HepG2 (cell line): Measurements from ENCODE around the gene PCYOX1L. TPM values are rescaled to one million over a fixed set of nuclear protein-coding genes. Genes with fewer than 3 reads are reported as not detected.

ENCODE experiments used
- ATAC-seq: fragments of 200-7000 bp; cut with Tn5 transposase; 3 replicates; pipeline ENCODE4 v1.9.1; 2020; ENCODE audit warnings: mild to moderate bottlenecking, moderate library complexity
- BruUV-seq: library from RNA; stranded (reverse); fragments of 400-500 nt; replicated peaks from 2 replicates; lab custom pipeline; 2021; lab: Mats Ljungman, UMichigan
- CTCF ChIA-PET: fragments of 300-600 bp; formaldehyde crosslinking; extraction: SDS; loops from one replicate; lab custom pipeline; 2021; ENCODE audit warnings: low total read pairs, inconsistent platforms, low intra/inter-chr PET ratio; lab: Yijun Ruan, JAX
- POLR2A ChIA-PET: fragments of 350-600 bp; sonication (Branson Sonifier 250); formaldehyde crosslinking; loops from one replicate; lab custom pipeline; 2020; ENCODE audit warnings: antibody characterized with exemption, inconsistent platforms; lab: Yijun Ruan, JAX
- DNase-seq: peaks from one replicate; pipeline ENCODE4 v3.0.0-alpha.2; 2015; ENCODE audit warnings: low spot score
- FAIRE-seq: peaks from 3 replicates; lab custom pipeline; 2011; peaks lifted over from hg19 to GRCh38; lab: Jason Lieb, UNC
- H2AFZ ChIP-seq: one replicate; pipeline ENCODE4 v1.6.1; 2011; ENCODE audit warnings: low read length, inconsistent platforms
- H3K27ac ChIP-seq: fragments of 300-600 bp; 3 replicates; pipeline ENCODE4 v1.8.0; 2011; ENCODE audit warnings: mixed run types, mild to moderate bottlenecking, mixed read lengths, low read length, inconsistent platforms; ENCODE audit not compliant: insufficient read depth; ENCODE audit errors: extremely low read length
- H3K27me3 ChIP-seq, 2 experiments: fragments of 200-600 bp in 1 of 2; 2 replicates in 1 of 2; 3 replicates in 1 of 2; pipeline versions ENCODE4 v1.6.0 to v1.8.0; 2011; ENCODE audit warnings: low read length in 2 of 2, mild to moderate bottlenecking in 2 of 2, moderate library complexity in 2 of 2, inconsistent platforms in 1 of 2; ENCODE audit not compliant: insufficient read depth in 2 of 2, control insufficient read depth in 1 of 2
- H3K36me3 ChIP-seq, 2 experiments: fragments of 200-600 bp in 1 of 2; replicated peaks in 1 of 2; 2 replicates in 1 of 2; 3 replicates in 1 of 2; pipeline versions ENCODE4 v1.5.1 to v1.8.0; 2011; ENCODE audit warnings: low read length in 2 of 2, inconsistent platforms in 1 of 2; ENCODE audit not compliant: insufficient read depth in 2 of 2, control insufficient read depth in 1 of 2
- H3K4me1 ChIP-seq: 2 replicates; pipeline ENCODE4 v1.5.1; 2012; ENCODE audit warnings: low read length, inconsistent platforms; ENCODE audit not compliant: insufficient read depth
- H3K4me2 ChIP-seq: 2 replicates; pipeline ENCODE4 v1.6.0; 2011; ENCODE audit warnings: low read depth, low read length, inconsistent platforms
- H3K4me3 ChIP-seq, 3 experiments: fragments of 200-600 bp in 1 of 3; sonication (generic), shearing (Covaris generic) in 1 of 3; replicated peaks in 1 of 3; 2 replicates each; pipeline ENCODE4 v1.5.1; 2011 to 2016; ENCODE audit warnings: low read length in 3 of 3, inconsistent platforms in 2 of 3, low read depth in 2 of 3, mild to moderate bottlenecking in 2 of 3, control low read depth in 1 of 3, mixed read lengths in 1 of 3; ENCODE audit not compliant: insufficient read depth in 1 of 3
- H3K79me2 ChIP-seq: one replicate; pipeline ENCODE4 v1.6.1; 2011; ENCODE audit warnings: low read length, inconsistent platforms; ENCODE audit not compliant: insufficient read depth
- H3K9ac ChIP-seq: 2 replicates; pipeline ENCODE4 v1.6.0; 2011; ENCODE audit warnings: mild to moderate bottlenecking, low read depth, low read length, inconsistent platforms; ENCODE audit not compliant: insufficient read depth
- H3K9me3 ChIP-seq: 2 replicates; pipeline ENCODE4 v1.5.1; 2012; ENCODE audit warnings: mild to moderate bottlenecking, low read length
- H4K20me1 ChIP-seq: 2 replicates; pipeline ENCODE4 v1.6.0; 2011; ENCODE audit warnings: inconsistent platforms, mild to moderate bottlenecking, low read length, moderate library complexity; ENCODE audit not compliant: insufficient read depth
- GABPB1 ChIP-seq: IDR thresholded peaks from 2 replicates; pipeline ENCODE4 v1.6.1; 2016; ENCODE audit warnings: mild to moderate bottlenecking, missing genetic modification reagents, moderate library complexity, missing compliant biosample characterization
- HNRNPL ChIP-seq: fragments of 200-400 bp; formaldehyde crosslinking; IDR thresholded peaks from 2 replicates; pipeline ENCODE4 v1.6.1; 2017; ENCODE audit warnings: mild to moderate bottlenecking, low read depth, low read length
- MTA1 ChIP-seq: sonication (generic); formaldehyde crosslinking; IDR thresholded peaks from 2 replicates; pipeline ENCODE4 v1.4.0; 2020; ENCODE audit warnings: missing genetic modification reagents, mild to moderate bottlenecking, borderline replicate concordance
- PITX1 ChIP-seq: sonication (generic); formaldehyde crosslinking; IDR thresholded peaks from 2 replicates; pipeline ENCODE4 v1.5.1; 2020; ENCODE audit warnings: mild to moderate bottlenecking, missing genetic modification reagents
- SALL1 ChIP-seq: sonication (generic); formaldehyde crosslinking; IDR thresholded peaks from 2 replicates; pipeline ENCODE4 v1.8.0; 2022; ENCODE audit warnings: mild to moderate bottlenecking, missing genetic modification reagents
- U2AF2 ChIP-seq: fragments of 200-400 bp; formaldehyde crosslinking; IDR thresholded peaks from 2 replicates; pipeline ENCODE4 v1.6.1; 2017; ENCODE audit warnings: low read depth, mild to moderate bottlenecking, low read length
- ZBTB38 ChIP-seq: sonication (generic); formaldehyde crosslinking; IDR thresholded peaks from 2 replicates; pipeline ENCODE4 v1.5.1; 2020; ENCODE audit warnings: mild to moderate bottlenecking, missing genetic modification reagents
- ZFX ChIP-seq: sonication (generic); formaldehyde crosslinking; IDR thresholded peaks from 2 replicates; pipeline ENCODE4 v1.4.0; 2020; ENCODE audit warnings: mild to moderate bottlenecking, low read depth, missing genetic modification reagents, moderate library complexity
- ZNF230 ChIP-seq: sonication (generic); formaldehyde crosslinking; IDR thresholded peaks from 2 replicates; pipeline ENCODE4 v1.4.0; 2020; ENCODE audit warnings: mild to moderate bottlenecking, missing genetic modification reagents
- ZNF292 ChIP-seq: sonication (generic); formaldehyde crosslinking; IDR thresholded peaks from 2 replicates; pipeline ENCODE4 v1.8.1; 2022; ENCODE audit warnings: mild to moderate bottlenecking, low read depth, missing genetic modification reagents, borderline replicate concordance
- ZNF589 ChIP-seq: sonication (generic); formaldehyde crosslinking; conservative IDR thresholded peaks from 2 replicates; pipeline ENCODE4 v1.8.0; 2022; ENCODE audit warnings: mild to moderate bottlenecking, moderate library complexity, missing genetic modification reagents
- ZNF776 ChIP-seq: sonication (generic); formaldehyde crosslinking; IDR thresholded peaks from 2 replicates; pipeline ENCODE4 v1.4.0; 2020; ENCODE audit warnings: mild to moderate bottlenecking, missing genetic modification reagents
- WGBS: methylation state at CpG from one replicate; pipeline ENCODE4 v1.1.6; 2017; ENCODE audit warnings: low lambda C conversion rate; 5-methylcytosine and 5-hydroxymethylcytosine counted together
- in situ Hi-C: cut with HindIII; loops from 2 replicates; pipeline ENCODE4 v1.10.0; 2017; ENCODE audit warnings: low pct_unique_long_range_greater_than_20kb; ENCODE audit not compliant: extremely low pct_ligation_motif_present
- intact Hi-C: fragments of 100-400 bp; cut with micrococcal nuclease; formaldehyde crosslinking; loops from one replicate; pipeline ENCODE4 v1.10.0; 2022; ENCODE audit not compliant: unreplicated experiment
- polyA plus RNA-seq, 8 experiments: library from polyadenylated mRNA; depleted of rRNA in 3 of 8; stranded (reverse) in 7 of 8; unstranded in 1 of 8; fragments of >200 nt; fragmentation: Illumina TruSeq in 4 of 8; extraction: Trizol in 4 of 8; gene quantifications; 2 replicates each; pipeline versions ENCODE4 v1.2.1 to v1.2.3, GENCODE V29; 2011 to 2016; ENCODE audit warnings: low read depth in 4 of 8, missing spikeins in 1 of 8, mixed read lengths in 1 of 8; ENCODE audit not compliant: insufficient read depth in 1 of 8
- total RNA-seq, 5 experiments: library from RNA; depleted of rRNA; stranded (reverse); fragments of >200 nt; fragmentation: Illumina TruSeq; extraction: Trizol; gene quantifications; 2 replicates each; pipeline ENCODE4 v1.2.3, GENCODE V29; 2016; ENCODE audit warnings: low read depth in 1 of 5
- TF ChIP-seq, protein P1 (sequence below), 2 experiments: sonication (generic) in 1 of 2; formaldehyde crosslinking in 1 of 2; IDR thresholded peaks; 2 replicates each; pipeline versions ENCODE4 v1.4.0 to v1.6.1; 2018 to 2020; ENCODE audit warnings: missing genetic modification reagents in 2 of 2, borderline replicate concordance in 1 of 2, low read depth in 1 of 2, mild to moderate bottlenecking in 1 of 2, missing biosample characterization in 1 of 2
- TF ChIP-seq, protein P2 (sequence below): sonication (generic); formaldehyde crosslinking; IDR thresholded peaks from 2 replicates; pipeline ENCODE4 v1.5.1; 2020; ENCODE audit warnings: mild to moderate bottlenecking, missing genetic modification reagents, moderate library complexity
- TF ChIP-seq, protein P3 (sequence below): sonication (generic); formaldehyde crosslinking; IDR thresholded peaks from 2 replicates; pipeline ENCODE4 v1.4.0; 2020; ENCODE audit warnings: missing genetic modification reagents

The PCYOX1L gene
- total and polyA plus RNA-seq, 2 of the 13 experiments (the other 11 are each of a cell fraction or from before 2014, with no cell fraction given), result 1.00 to 3.7 TPM

DNA sequence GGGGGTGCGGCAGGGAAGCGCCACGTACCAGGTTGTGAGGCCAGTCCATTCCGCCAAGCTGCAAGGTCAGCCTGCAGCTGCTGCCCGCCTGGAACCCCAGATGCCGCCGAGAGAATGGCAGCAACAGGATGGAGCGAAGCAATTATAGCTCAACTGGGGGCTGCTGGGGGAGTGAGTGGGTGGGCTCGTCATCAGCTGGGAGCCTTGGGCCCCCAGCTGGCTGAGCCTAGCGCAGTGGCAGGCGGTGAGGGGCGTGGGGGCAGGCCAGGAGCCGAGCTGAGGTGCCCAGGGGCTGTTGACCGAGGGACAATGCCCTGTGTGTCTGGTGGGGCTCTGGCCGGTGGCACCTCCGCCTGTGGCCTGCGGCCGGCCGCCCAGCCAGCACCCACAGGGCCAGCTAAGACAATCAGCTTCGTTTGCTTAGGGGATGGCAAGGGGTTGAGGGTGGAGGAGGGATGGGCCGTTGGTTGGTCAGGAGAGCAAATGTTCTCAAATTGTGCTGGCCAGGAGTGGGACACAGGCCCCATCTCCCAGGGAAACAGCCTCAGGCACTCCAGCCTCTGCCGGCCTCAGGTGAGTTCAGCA lies 21.4 kb downstream of the PCYOX1L start, which contains the start of gene IL17B:
IL17B (minus strand) TSS at position 116 of the 585 bp plus-strand sequence; CDS start at position 49, 67 bp downstream.
- Histone ChIP-seq H3K4me1 (peaks cover 57% of the 10 kb centered on the region), H3K4me3 (peak within 1 kb of the TSS in 2 of 3 experiments; percentile 24 to 49; a peak in 5 of 6 replicates), H3K79me2 (no peaks in the 10 kb centered on the region), H3K4me2 (peak within 1 kb of the TSS; percentile 63), H3K36me3 (no peaks in the 10 kb centered on the region), H3K9ac (peak within 1 kb of the TSS; percentile 25), H3K27ac (peak within 1 kb of the TSS; percentile 5), H3K27me3 (peaks cover 0 to 3% of the 10 kb centered on the region in 2 experiments; a peak in 1 of 5 replicates), H3K9me3 (no peaks in the 10 kb centered on the region), H4K20me1 (no peaks in the 10 kb centered on the region), H2AFZ (no peak within 1 kb of the TSS)
- BruUV-seq, result no TSS peak
- in situ Hi-C loops (no loop called here), intact Hi-C loops (no loop called here)
- no peak for FAIRE-seq
- no peak for DNase-seq
- POLR2A ChIA-PET, result interaction anchor here (1.1 to 2.0 kb wide), 3 partner anchors 12 to 59 kb away, joined by 3 to 7 read pairs (median 5); partner anchors contain the start of gene GRPEL2
- peak; percentile 14 for ATAC-seq
- 47% methylated on average over 12 of the region's 22 CpGs for WGBS
- CTCF ChIA-PET, result no interaction called here
- TF ChIP-seq PITX1, result peak; percentile 41; the same call in 1 of the 2 replicates
- TF ChIP-seq ZNF589 (CRISPR knock-in tag), result 0 out of 2 replicates have a peak, but pooled peaks have one; percentile 32
- TF ChIP-seq U2AF2, result no peak
- 0 out of 2 replicates have a peak, but pooled peaks have one; percentile 36 for TF ChIP-seq ZNF230 (CRISPR knock-in tag)
- TF ChIP-seq ZBTB38 (CRISPR knock-in tag), result peak; percentile 42; the same call in 1 of the 2 replicates
- peak; percentile 53; the same call in 1 of the 2 replicates for TF ChIP-seq ZFX (CRISPR knock-in tag)
- TF ChIP-seq, protein P1, sequence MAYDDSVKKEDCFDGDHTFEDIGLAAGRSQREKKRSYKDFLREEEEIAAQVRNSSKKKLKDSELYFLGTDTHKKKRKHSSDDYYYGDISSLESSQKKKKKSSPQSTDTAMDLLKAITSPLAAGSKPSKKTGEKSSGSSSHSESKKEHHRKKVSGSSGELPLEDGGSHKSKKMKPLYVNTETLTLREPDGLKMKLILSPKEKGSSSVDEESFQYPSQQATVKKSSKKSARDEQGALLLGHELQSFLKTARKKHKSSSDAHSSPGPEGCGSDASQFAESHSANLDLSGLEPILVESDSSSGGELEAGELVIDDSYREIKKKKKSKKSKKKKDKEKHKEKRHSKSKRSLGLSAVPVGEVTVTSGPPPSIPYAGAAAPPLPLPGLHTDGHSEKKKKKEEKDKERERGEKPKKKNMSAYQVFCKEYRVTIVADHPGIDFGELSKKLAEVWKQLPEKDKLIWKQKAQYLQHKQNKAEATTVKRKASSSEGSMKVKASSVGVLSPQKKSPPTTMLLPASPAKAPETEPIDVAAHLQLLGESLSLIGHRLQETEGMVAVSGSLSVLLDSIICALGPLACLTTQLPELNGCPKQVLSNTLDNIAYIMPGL (CRISPR knock-in tag; IDR thresholded peaks at IDR 0.05; ENCODE audit: borderline replicate concordance in 1 of 2, low read depth in 1 of 2), result peak in 1 of 2 experiments; percentile 10; a peak in 1 of 4 replicates
- TF ChIP-seq ZNF776 (CRISPR knock-in tag), result 0 out of 2 replicates have a peak, but pooled peaks have one; percentile 22
- peak; percentile 36; the same call in 1 of the 2 replicates for TF ChIP-seq ZNF292
- peak; percentile 47; the same call in 1 of the 2 replicates for TF ChIP-seq MTA1
- TF ChIP-seq GABPB1 (CRISPR knock-in tag), result peak; percentile 35; the same call in 1 of the 2 replicates
- TF ChIP-seq, protein P2, sequence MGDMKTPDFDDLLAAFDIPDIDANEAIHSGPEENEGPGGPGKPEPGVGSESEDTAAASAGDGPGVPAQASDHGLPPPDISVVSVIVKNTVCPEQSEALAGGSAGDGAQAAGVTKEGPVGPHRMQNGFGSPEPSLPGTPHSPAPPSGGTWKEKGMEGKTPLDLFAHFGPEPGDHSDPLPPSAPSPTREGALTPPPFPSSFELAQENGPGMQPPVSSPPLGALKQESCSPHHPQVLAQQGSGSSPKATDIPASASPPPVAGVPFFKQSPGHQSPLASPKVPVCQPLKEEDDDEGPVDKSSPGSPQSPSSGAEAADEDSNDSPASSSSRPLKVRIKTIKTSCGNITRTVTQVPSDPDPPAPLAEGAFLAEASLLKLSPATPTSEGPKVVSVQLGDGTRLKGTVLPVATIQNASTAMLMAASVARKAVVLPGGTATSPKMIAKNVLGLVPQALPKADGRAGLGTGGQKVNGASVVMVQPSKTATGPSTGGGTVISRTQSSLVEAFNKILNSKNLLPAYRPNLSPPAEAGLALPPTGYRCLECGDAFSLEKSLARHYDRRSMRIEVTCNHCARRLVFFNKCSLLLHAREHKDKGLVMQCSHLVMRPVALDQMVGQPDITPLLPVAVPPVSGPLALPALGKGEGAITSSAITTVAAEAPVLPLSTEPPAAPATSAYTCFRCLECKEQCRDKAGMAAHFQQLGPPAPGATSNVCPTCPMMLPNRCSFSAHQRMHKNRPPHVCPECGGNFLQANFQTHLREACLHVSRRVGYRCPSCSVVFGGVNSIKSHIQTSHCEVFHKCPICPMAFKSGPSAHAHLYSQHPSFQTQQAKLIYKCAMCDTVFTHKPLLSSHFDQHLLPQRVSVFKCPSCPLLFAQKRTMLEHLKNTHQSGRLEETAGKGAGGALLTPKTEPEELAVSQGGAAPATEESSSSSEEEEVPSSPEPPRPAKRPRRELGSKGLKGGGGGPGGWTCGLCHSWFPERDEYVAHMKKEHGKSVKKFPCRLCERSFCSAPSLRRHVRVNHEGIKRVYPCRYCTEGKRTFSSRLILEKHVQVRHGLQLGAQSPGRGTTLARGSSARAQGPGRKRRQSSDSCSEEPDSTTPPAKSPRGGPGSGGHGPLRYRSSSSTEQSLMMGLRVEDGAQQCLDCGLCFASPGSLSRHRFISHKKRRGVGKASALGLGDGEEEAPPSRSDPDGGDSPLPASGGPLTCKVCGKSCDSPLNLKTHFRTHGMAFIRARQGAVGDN, result peak; percentile 84
- TF ChIP-seq, protein P3, sequence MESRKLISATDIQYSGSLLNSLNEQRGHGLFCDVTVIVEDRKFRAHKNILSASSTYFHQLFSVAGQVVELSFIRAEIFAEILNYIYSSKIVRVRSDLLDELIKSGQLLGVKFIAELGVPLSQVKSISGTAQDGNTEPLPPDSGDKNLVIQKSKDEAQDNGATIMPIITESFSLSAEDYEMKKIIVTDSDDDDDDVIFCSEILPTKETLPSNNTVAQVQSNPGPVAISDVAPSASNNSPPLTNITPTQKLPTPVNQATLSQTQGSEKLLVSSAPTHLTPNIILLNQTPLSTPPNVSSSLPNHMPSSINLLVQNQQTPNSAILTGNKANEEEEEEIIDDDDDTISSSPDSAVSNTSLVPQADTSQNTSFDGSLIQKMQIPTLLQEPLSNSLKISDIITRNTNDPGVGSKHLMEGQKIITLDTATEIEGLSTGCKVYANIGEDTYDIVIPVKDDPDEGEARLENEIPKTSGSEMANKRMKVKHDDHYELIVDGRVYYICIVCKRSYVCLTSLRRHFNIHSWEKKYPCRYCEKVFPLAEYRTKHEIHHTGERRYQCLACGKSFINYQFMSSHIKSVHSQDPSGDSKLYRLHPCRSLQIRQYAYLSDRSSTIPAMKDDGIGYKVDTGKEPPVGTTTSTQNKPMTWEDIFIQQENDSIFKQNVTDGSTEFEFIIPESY (CRISPR knock-in tag), result peak; percentile 93
- 0 out of 2 replicates have a peak, but pooled peaks have one; percentile 14 for TF ChIP-seq SALL1 (CRISPR knock-in tag)
- TF ChIP-seq HNRNPL, result 0 out of 2 replicates have a peak, but pooled peaks have one; percentile 79
